Astrocyte of the spinal cord (primary cell): ENCODE measurements around the gene PCDHGC3.

Experiments used
- DNase-seq: peaks from one replicate; pipeline ENCODE4 v3.0.0; 2011; ENCODE audit warnings: low read depth, low spot score
- H3K4me3 ChIP-seq: 2 replicates; pipeline ENCODE4 v1.5.1; 2011; ENCODE audit warnings: low read depth, mild to moderate bottlenecking, low read length, moderate library complexity
- CTCF ChIP-seq: IDR thresholded peaks from 2 replicates; pipeline ENCODE4 v1.5.1; 2012; ENCODE audit warnings: low read depth, mild to moderate bottlenecking, low read length, inconsistent platforms
- in situ Hi-C: cut with HindIII; loops from 2 replicates; pipeline ENCODE4 v1.10.0; 2017; ENCODE audit warnings: low sequenced_read_pairs

The PCDHGC3 gene

GRCh38 chr5:141477044-141477575 lies 1.3 kb downstream of the PCDHGC3 start:
- H3K4me3 ChIP-seq: peak overlapping the region; percentile 61
- in situ Hi-C loops: no loop called here
- DNase-seq: no peak

GRCh38 chr5:141477815-141478214 lies 2.0 kb downstream of the PCDHGC3 start:
- DNase-seq: no peak
- TF ChIP-seq CTCF: no peak
- H3K4me3 ChIP-seq: peak overlapping the region; percentile 61
- in situ Hi-C loops: no loop called here

More at GRCh38 chr5:141477044-141477575, 1.3 kb downstream of the PCDHGC3 start:
- TF ChIP-seq CTCF: no peak

GRCh38 chr5:141478321-141478945 lies 2.7 kb downstream of the PCDHGC3 start:
- H3K4me3 ChIP-seq: peak overlapping the region; percentile 61
- in situ Hi-C loops: no loop called here
- DNase-seq: peak; percentile 29
- TF ChIP-seq CTCF: peak; percentile 50

- no peak overlapping the region for H3K4me3 ChIP-seq
- no peak for TF ChIP-seq CTCF
- DNase-seq: no peak
- in situ Hi-C loops: no loop called here
Measured at GRCh38 chr5:141479776-141480175, 4.0 kb downstream of the PCDHGC3 start.

- H3K4me3 ChIP-seq: no peak overlapping the region
Measured at GRCh38 chr5:141483902-141484301, 8.1 kb downstream of the PCDHGC3 start.

GRCh38 chr5:141484310-141484640 lies 8.5 kb downstream of the PCDHGC3 start:
- in situ Hi-C loops: no loop called here

More at GRCh38 chr5:141483902-141484301, 8.1 kb downstream of the PCDHGC3 start:
- no peak for DNase-seq
- TF ChIP-seq CTCF: no peak
- in situ Hi-C loops: no loop called here

More at GRCh38 chr5:141484310-141484640, 8.5 kb downstream of the PCDHGC3 start:
- no peak for DNase-seq
- peak overlapping the region; percentile 27 for H3K4me3 ChIP-seq
- no peak for TF ChIP-seq CTCF
